ENCODE data around the gene GREB1L. TPM values are rescaled to one million over a fixed set of nuclear protein-coding genes. Genes with fewer than 3 reads are reported as not detected.

The GREB1L gene
- total RNA-seq, 1 experiment from 2014 or later: 0.26 TPM

DNA sequence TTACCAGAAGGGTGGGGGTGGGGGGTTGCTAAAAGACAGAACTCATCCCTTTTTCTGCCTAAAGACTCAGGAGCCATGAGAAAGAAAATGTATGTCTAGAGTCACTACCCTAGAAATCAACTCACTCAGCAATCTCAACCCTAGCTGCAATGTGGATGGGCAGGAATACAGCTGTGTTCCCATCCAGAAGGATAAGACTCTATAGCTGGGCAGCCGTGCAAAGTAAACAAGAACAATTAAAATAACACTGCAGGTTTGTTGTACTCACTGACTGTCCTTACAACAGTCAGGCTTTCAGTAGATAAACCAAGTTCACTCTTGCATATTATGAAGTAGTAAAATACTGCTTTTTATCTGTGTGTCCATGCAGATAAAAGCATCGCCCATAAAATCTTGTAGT is 284.4 kb downstream of the GREB1L start:
- TF ChIP-seq ETV6 (CRISPR knock-in tag; IDR thresholded peaks at IDR 0.05) (no peak), ZNF219 (CRISPR knock-in tag; IDR thresholded peaks at IDR 0.05; ENCODE audit: borderline replicate concordance) (no peak), PRRX2 (CRISPR knock-in tag; IDR thresholded peaks at IDR 0.05) (no peak), SMAD4 (CRISPR knock-in tag; IDR thresholded peaks at IDR 0.05) (no peak), RORB (CRISPR knock-in tag; IDR thresholded peaks at IDR 0.05) (no peak), NFATC4 (CRISPR knock-in tag; IDR thresholded peaks at IDR 0.05) (no peak), FOXP1 (CRISPR knock-in tag; IDR thresholded peaks at IDR 0.05; ENCODE audit: borderline replicate concordance) (no peak), ZBTB21 (CRISPR knock-in tag; IDR thresholded peaks at IDR 0.05; ENCODE audit: borderline replicate concordance) (no peak), JUN (CRISPR knock-in tag; IDR thresholded peaks at IDR 0.05) (no peak)
- TF ChIP-seq, protein P1, sequence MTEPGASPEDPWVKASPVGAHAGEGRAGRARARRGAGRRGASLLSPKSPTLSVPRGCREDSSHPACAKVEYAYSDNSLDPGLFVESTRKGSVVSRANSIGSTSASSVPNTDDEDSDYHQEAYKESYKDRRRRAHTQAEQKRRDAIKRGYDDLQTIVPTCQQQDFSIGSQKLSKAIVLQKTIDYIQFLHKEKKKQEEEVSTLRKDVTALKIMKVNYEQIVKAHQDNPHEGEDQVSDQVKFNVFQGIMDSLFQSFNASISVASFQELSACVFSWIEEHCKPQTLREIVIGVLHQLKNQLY (CRISPR knock-in tag; IDR thresholded peaks at IDR 0.05): no peak
- TF ChIP-seq, protein P2, sequence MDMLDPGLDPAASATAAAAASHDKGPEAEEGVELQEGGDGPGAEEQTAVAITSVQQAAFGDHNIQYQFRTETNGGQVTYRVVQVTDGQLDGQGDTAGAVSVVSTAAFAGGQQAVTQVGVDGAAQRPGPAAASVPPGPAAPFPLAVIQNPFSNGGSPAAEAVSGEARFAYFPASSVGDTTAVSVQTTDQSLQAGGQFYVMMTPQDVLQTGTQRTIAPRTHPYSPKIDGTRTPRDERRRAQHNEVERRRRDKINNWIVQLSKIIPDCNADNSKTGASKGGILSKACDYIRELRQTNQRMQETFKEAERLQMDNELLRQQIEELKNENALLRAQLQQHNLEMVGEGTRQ (CRISPR knock-in tag; IDR thresholded peaks at IDR 0.05): no peak
- TF ChIP-seq, protein P3, sequence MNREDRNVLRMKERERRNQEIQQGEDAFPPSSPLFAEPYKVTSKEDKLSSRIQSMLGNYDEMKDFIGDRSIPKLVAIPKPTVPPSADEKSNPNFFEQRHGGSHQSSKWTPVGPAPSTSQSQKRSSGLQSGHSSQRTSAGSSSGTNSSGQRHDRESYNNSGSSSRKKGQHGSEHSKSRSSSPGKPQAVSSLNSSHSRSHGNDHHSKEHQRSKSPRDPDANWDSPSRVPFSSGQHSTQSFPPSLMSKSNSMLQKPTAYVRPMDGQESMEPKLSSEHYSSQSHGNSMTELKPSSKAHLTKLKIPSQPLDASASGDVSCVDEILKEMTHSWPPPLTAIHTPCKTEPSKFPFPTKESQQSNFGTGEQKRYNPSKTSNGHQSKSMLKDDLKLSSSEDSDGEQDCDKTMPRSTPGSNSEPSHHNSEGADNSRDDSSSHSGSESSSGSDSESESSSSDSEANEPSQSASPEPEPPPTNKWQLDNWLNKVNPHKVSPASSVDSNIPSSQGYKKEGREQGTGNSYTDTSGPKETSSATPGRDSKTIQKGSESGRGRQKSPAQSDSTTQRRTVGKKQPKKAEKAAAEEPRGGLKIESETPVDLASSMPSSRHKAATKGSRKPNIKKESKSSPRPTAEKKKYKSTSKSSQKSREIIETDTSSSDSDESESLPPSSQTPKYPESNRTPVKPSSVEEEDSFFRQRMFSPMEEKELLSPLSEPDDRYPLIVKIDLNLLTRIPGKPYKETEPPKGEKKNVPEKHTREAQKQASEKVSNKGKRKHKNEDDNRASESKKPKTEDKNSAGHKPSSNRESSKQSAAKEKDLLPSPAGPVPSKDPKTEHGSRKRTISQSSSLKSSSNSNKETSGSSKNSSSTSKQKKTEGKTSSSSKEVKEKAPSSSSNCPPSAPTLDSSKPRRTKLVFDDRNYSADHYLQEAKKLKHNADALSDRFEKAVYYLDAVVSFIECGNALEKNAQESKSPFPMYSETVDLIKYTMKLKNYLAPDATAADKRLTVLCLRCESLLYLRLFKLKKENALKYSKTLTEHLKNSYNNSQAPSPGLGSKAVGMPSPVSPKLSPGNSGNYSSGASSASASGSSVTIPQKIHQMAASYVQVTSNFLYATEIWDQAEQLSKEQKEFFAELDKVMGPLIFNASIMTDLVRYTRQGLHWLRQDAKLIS (CRISPR knock-in tag; IDR thresholded peaks at IDR 0.05; ENCODE audit: borderline replicate concordance): no peak
- TF ChIP-seq, protein P4, sequence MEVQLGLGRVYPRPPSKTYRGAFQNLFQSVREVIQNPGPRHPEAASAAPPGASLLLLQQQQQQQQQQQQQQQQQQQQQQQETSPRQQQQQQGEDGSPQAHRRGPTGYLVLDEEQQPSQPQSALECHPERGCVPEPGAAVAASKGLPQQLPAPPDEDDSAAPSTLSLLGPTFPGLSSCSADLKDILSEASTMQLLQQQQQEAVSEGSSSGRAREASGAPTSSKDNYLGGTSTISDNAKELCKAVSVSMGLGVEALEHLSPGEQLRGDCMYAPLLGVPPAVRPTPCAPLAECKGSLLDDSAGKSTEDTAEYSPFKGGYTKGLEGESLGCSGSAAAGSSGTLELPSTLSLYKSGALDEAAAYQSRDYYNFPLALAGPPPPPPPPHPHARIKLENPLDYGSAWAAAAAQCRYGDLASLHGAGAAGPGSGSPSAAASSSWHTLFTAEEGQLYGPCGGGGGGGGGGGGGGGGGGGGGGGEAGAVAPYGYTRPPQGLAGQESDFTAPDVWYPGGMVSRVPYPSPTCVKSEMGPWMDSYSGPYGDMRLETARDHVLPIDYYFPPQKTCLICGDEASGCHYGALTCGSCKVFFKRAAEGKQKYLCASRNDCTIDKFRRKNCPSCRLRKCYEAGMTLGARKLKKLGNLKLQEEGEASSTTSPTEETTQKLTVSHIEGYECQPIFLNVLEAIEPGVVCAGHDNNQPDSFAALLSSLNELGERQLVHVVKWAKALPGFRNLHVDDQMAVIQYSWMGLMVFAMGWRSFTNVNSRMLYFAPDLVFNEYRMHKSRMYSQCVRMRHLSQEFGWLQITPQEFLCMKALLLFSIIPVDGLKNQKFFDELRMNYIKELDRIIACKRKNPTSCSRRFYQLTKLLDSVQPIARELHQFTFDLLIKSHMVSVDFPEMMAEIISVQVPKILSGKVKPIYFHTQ (CRISPR knock-in tag; IDR thresholded peaks at IDR 0.05): no peak
- Mint-ChIP-seq H3K27me3 (ENCODE audit: low read depth) (no peaks in the 10 kb centered on the region), H3K4me3 (no peak overlapping the region), H3K36me3 (peaks cover 30% of the 10 kb centered on the region), H3K9me3 (no peaks in the 10 kb centered on the region), H3K4me1 (no peaks in the 10 kb centered on the region), H3K27ac (no peak overlapping the region)
- CTCF ChIA-PET: interaction anchor here (0.6 kb wide), 1 partner anchor 132 kb away, joined by 3 read pairs; no protein-coding TSS in a partner anchor
- POLR2A ChIA-PET: no interaction called here
- DNase-seq (ENCODE audit: low spot score) (no peak), ATAC-seq (no peak)

DNA sequence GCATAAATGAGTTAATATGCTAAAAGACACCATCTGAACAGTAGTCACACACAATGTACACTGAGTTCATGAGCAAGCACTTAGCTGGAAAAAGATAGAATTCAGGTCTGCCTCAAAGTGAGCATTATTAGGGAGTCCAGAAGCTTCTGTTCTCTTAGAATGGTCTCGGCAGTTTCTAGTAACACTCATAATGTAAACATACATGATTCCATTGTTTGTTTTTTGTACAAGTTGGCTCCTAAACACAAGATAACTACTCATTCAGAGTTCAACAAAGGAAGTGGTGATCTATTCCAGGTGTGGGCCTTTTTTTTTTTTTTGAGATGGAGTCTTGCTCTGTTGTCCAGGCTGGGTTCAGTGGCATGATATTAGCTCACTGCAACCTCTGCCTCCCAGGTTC is 292.3 kb downstream of the GREB1L start:
- Mint-ChIP-seq H3K27ac (no peak overlapping the region), H3K4me3 (no peak overlapping the region), H3K36me3 (peaks cover 51% of the 10 kb centered on the region), H3K4me1 (no peaks in the 10 kb centered on the region), H3K9me3 (no peaks in the 10 kb centered on the region), H3K27me3 (ENCODE audit: low read depth) (no peaks in the 10 kb centered on the region)
- POLR2A ChIA-PET: no interaction called here
- CTCF ChIA-PET: interaction anchor here (1.2 kb wide), 1 partner anchor 67 kb away, joined by 3 read pairs; no protein-coding TSS in a partner anchor
- TF ChIP-seq, protein P5, sequence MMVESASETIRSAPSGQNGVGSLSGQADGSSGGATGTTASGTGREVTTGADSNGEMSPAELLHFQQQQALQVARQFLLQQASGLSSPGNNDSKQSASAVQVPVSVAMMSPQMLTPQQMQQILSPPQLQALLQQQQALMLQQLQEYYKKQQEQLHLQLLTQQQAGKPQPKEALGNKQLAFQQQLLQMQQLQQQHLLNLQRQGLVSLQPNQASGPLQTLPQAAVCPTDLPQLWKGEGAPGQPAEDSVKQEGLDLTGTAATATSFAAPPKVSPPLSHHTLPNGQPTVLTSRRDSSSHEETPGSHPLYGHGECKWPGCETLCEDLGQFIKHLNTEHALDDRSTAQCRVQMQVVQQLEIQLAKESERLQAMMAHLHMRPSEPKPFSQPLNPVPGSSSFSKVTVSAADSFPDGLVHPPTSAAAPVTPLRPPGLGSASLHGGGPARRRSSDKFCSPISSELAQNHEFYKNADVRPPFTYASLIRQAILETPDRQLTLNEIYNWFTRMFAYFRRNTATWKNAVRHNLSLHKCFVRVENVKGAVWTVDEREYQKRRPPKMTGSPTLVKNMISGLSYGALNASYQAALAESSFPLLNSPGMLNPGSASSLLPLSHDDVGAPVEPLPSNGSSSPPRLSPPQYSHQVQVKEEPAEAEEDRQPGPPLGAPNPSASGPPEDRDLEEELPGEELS (CRISPR knock-in tag; IDR thresholded peaks at IDR 0.05): no peak
- TF ChIP-seq, protein P6, sequence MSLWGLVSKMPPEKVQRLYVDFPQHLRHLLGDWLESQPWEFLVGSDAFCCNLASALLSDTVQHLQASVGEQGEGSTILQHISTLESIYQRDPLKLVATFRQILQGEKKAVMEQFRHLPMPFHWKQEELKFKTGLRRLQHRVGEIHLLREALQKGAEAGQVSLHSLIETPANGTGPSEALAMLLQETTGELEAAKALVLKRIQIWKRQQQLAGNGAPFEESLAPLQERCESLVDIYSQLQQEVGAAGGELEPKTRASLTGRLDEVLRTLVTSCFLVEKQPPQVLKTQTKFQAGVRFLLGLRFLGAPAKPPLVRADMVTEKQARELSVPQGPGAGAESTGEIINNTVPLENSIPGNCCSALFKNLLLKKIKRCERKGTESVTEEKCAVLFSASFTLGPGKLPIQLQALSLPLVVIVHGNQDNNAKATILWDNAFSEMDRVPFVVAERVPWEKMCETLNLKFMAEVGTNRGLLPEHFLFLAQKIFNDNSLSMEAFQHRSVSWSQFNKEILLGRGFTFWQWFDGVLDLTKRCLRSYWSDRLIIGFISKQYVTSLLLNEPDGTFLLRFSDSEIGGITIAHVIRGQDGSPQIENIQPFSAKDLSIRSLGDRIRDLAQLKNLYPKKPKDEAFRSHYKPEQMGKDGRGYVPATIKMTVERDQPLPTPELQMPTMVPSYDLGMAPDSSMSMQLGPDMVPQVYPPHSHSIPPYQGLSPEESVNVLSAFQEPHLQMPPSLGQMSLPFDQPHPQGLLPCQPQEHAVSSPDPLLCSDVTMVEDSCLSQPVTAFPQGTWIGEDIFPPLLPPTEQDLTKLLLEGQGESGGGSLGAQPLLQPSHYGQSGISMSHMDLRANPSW (CRISPR knock-in tag; conservative IDR thresholded peaks at IDR 0.05; ENCODE audit: low read depth): no peak
- TF ChIP-seq CBFB (CRISPR knock-in tag; IDR thresholded peaks at IDR 0.05; ENCODE audit: low read depth) (no peak), RORB (CRISPR knock-in tag; IDR thresholded peaks at IDR 0.05) (no peak), ZNF232 (CRISPR knock-in tag; IDR thresholded peaks at IDR 0.05) (no peak), ZNF416 (CRISPR knock-in tag; IDR thresholded peaks at IDR 0.05) (no peak), NFATC4 (CRISPR knock-in tag; IDR thresholded peaks at IDR 0.05) (no peak), ZBTB21 (CRISPR knock-in tag; IDR thresholded peaks at IDR 0.05; ENCODE audit: borderline replicate concordance) (no peak), ZNF138 (CRISPR knock-in tag; conservative IDR thresholded peaks at IDR 0.05) (no peak), ESRRA (CRISPR knock-in tag; IDR thresholded peaks at IDR 0.05; ENCODE audit: borderline replicate concordance) (no peak)
- TF ChIP-seq, protein P1 (CRISPR knock-in tag; IDR thresholded peaks at IDR 0.05): no peak
- TF ChIP-seq, protein P7, sequence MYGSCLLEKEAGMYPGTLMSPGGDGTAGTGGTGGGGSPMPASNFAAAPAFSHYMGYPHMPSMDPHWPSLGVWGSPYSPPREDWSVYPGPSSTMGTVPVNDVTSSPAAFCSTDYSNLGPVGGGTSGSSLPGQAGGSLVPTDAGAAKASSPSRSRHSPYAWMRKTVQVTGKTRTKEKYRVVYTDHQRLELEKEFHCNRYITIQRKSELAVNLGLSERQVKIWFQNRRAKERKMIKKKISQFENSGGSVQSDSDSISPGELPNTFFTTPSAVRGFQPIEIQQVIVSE (CRISPR knock-in tag; IDR thresholded peaks at IDR 0.05; ENCODE audit: borderline replicate concordance): no peak
- no peak for ATAC-seq
- no peak for DNase-seq (ENCODE audit: low spot score)

All from WTC11 (cell line).